WTC11 (cell line): Measurements from ENCODE around the gene USP2.

Experiments used
- CTCF ChIP-seq: fragments of 200-600 bp; IDR thresholded peaks from 2 replicates; pipeline ENCODE4 v1.8.0; 2022; ENCODE audit warnings: antibody characterized with exemption
- ZBTB21 ChIP-seq: sonication (generic); formaldehyde crosslinking; IDR thresholded peaks from 2 replicates; pipeline ENCODE4 v1.8.1; 2023; ENCODE audit warnings: mild to moderate bottlenecking, missing genetic modification reagents, borderline replicate concordance
- ZNF317 ChIP-seq: sonication (generic); formaldehyde crosslinking; IDR thresholded peaks from 2 replicates; pipeline ENCODE4 v1.8.1; 2023; ENCODE audit warnings: low read depth, mild to moderate bottlenecking, moderate library complexity, missing genetic modification reagents, borderline replicate concordance
- TF ChIP-seq, protein P1 (sequence below): sonication (generic); formaldehyde crosslinking; IDR thresholded peaks from 2 replicates; pipeline ENCODE4 v1.8.1; 2022; ENCODE audit warnings: missing genetic modification reagents, borderline replicate concordance
- TF ChIP-seq, protein P2 (sequence below): sonication (generic); formaldehyde crosslinking; IDR thresholded peaks from 2 replicates; pipeline ENCODE4 v1.8.0; 2023; ENCODE audit warnings: missing genetic modification reagents, mild to moderate bottlenecking, borderline replicate concordance

DNA sequence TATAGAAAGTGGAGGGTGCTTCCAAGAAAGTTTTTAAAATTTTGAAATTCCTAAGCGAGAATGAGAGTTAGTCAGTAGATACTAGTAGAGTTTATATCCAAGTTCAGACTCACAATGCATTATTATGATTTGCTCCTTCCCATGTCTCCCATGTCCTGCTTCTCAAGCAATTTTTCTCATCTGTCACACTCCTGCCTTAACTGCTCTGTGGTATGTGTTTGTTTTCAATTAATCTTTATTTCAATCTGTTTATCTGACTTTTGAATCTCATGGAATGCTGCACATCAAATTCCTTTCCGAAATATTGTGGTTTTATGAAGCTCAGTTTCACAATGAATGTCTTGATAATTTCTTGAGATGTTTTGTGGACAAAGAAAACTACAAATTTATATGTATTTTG, 23.4 kb upstream of the USP2 start:
- TF ChIP-seq CTCF (no peak), ZNF317 (CRISPR knock-in tag) (no peak), ZBTB21 (no peak)
- TF ChIP-seq, protein P1, sequence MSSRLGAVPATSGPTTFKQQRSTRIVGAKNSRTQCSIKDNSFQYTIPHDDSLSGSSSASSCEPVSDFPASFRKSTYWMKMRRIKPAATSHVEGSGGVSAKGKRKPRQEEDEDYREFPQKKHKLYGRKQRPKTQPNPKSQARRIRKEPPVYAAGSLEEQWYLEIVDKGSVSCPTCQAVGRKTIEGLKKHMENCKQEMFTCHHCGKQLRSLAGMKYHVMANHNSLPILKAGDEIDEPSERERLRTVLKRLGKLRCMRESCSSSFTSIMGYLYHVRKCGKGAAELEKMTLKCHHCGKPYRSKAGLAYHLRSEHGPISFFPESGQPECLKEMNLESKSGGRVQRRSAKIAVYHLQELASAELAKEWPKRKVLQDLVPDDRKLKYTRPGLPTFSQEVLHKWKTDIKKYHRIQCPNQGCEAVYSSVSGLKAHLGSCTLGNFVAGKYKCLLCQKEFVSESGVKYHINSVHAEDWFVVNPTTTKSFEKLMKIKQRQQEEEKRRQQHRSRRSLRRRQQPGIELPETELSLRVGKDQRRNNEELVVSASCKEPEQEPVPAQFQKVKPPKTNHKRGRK (CRISPR knock-in tag), result no peak
- TF ChIP-seq, protein P2, sequence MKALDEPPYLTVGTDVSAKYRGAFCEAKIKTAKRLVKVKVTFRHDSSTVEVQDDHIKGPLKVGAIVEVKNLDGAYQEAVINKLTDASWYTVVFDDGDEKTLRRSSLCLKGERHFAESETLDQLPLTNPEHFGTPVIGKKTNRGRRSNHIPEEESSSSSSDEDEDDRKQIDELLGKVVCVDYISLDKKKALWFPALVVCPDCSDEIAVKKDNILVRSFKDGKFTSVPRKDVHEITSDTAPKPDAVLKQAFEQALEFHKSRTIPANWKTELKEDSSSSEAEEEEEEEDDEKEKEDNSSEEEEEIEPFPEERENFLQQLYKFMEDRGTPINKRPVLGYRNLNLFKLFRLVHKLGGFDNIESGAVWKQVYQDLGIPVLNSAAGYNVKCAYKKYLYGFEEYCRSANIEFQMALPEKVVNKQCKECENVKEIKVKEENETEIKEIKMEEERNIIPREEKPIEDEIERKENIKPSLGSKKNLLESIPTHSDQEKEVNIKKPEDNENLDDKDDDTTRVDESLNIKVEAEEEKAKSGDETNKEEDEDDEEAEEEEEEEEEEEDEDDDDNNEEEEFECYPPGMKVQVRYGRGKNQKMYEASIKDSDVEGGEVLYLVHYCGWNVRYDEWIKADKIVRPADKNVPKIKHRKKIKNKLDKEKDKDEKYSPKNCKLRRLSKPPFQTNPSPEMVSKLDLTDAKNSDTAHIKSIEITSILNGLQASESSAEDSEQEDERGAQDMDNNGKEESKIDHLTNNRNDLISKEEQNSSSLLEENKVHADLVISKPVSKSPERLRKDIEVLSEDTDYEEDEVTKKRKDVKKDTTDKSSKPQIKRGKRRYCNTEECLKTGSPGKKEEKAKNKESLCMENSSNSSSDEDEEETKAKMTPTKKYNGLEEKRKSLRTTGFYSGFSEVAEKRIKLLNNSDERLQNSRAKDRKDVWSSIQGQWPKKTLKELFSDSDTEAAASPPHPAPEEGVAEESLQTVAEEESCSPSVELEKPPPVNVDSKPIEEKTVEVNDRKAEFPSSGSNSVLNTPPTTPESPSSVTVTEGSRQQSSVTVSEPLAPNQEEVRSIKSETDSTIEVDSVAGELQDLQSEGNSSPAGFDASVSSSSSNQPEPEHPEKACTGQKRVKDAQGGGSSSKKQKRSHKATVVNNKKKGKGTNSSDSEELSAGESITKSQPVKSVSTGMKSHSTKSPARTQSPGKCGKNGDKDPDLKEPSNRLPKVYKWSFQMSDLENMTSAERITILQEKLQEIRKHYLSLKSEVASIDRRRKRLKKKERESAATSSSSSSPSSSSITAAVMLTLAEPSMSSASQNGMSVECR (CRISPR knock-in tag), result no peak
